HepG2 (cell line): ENCODE measurements around the gene ZNF780B. TPM values are rescaled to one million over a fixed set of nuclear protein-coding genes. Genes with fewer than 3 reads are reported as not detected.

Experiments used
- ARNT2 ChIP-seq: sonication (generic); formaldehyde crosslinking; IDR thresholded peaks from 2 replicates; pipeline ENCODE4 v1.8.0; 2022; ENCODE audit warnings: mild to moderate bottlenecking, low read depth, missing genetic modification reagents, moderate library complexity
- ELF1 ChIP-seq: sonication (generic); formaldehyde crosslinking; IDR thresholded peaks from 2 replicates; pipeline ENCODE4 v1.4.0; 2020; ENCODE audit warnings: missing genetic modification reagents
- EP300 ChIP-seq, 3 experiments: sonication (generic) in 1 of 3; formaldehyde crosslinking in 1 of 3; IDR thresholded peaks; 2 replicates each; pipeline versions ENCODE4 v1.5.1 to v1.6.1; 2011 to 2020; ENCODE audit warnings: low read depth in 2 of 3, low read length in 2 of 3, borderline replicate concordance in 1 of 3, improper control_type of control experiment in 1 of 3, mild to moderate bottlenecking in 1 of 3, missing genetic modification reagents in 1 of 3, moderate library complexity in 1 of 3
- GLI4 ChIP-seq: sonication (generic); formaldehyde crosslinking; IDR thresholded peaks from 2 replicates; pipeline ENCODE4 v1.5.1; 2020; ENCODE audit warnings: missing genetic modification reagents, mild to moderate bottlenecking, moderate library complexity, borderline replicate concordance
- KDM3A ChIP-seq: IDR thresholded peaks from 2 replicates; pipeline ENCODE4 v1.6.1; 2018; ENCODE audit warnings: low read depth, missing compliant biosample characterization
- KDM5B ChIP-seq: sonication (generic); formaldehyde crosslinking; IDR thresholded peaks from 2 replicates; pipeline ENCODE4 v1.4.0; 2020; ENCODE audit warnings: missing genetic modification reagents, mild to moderate bottlenecking, borderline replicate concordance
- KDM6A ChIP-seq: IDR thresholded peaks from 2 replicates; pipeline ENCODE4 v1.6.1; 2016; ENCODE audit warnings: low read depth
- PRPF4 ChIP-seq: fragments of 200-400 bp; formaldehyde crosslinking; IDR thresholded peaks from 2 replicates; pipeline ENCODE4 v1.6.1; 2016; ENCODE audit warnings: low read length, low read depth; ENCODE audit not compliant: poor library complexity, severe bottlenecking
- RFX1 ChIP-seq: fragments of 450-650 bp; IDR thresholded peaks from 2 replicates; pipeline ENCODE4 v1.6.1; 2017
- SMYD3 ChIP-seq: sonication (generic); formaldehyde crosslinking; IDR thresholded peaks from 2 replicates; pipeline ENCODE4 v1.8.1; 2023; ENCODE audit warnings: mild to moderate bottlenecking, missing genetic modification reagents
- TBX3 ChIP-seq: fragments of 450-650 bp; IDR thresholded peaks from 2 replicates; pipeline ENCODE4 v1.6.1; 2017; ENCODE audit warnings: antibody characterized with exemption, mild to moderate bottlenecking, inconsistent platforms, borderline replicate concordance
- U2AF1 ChIP-seq: fragments of 200-400 bp; formaldehyde crosslinking; optimal IDR thresholded peaks from 2 replicates; pipeline ENCODE3; 2017; ENCODE audit warnings: mild to moderate bottlenecking, low read depth, low read length
- ZKSCAN5 ChIP-seq: sonication (generic); formaldehyde crosslinking; IDR thresholded peaks from 2 replicates; pipeline ENCODE4 v1.5.1; 2020; ENCODE audit warnings: mild to moderate bottlenecking, missing genetic modification reagents
- ZNF124 ChIP-seq: sonication (generic); formaldehyde crosslinking; IDR thresholded peaks from 2 replicates; pipeline ENCODE4 v1.4.0; 2020; ENCODE audit warnings: missing genetic modification reagents
- ZNF557 ChIP-seq: sonication (generic); formaldehyde crosslinking; IDR thresholded peaks from 2 replicates; pipeline ENCODE4 v1.4.0; 2020; ENCODE audit warnings: missing genetic modification reagents
- ZNF777 ChIP-seq: sonication (generic); formaldehyde crosslinking; IDR thresholded peaks from 2 replicates; pipeline ENCODE4 v1.4.0; 2020; ENCODE audit warnings: missing genetic modification reagents
- ZSCAN31 ChIP-seq: sonication (generic); formaldehyde crosslinking; IDR thresholded peaks from 2 replicates; pipeline ENCODE4 v1.5.0; 2020; ENCODE audit warnings: low read depth, mild to moderate bottlenecking, missing genetic modification reagents
- polyA plus RNA-seq, 8 experiments: library from polyadenylated mRNA; depleted of rRNA in 3 of 8; stranded (reverse) in 7 of 8; unstranded in 1 of 8; fragments of >200 nt; fragmentation: Illumina TruSeq in 4 of 8; extraction: Trizol in 4 of 8; gene quantifications; 2 replicates each; pipeline versions ENCODE4 v1.2.1 to v1.2.3, GENCODE V29; 2011 to 2016; ENCODE audit warnings: low read depth in 4 of 8, missing spikeins in 1 of 8, mixed read lengths in 1 of 8; ENCODE audit not compliant: insufficient read depth in 1 of 8
- total RNA-seq, 5 experiments: library from RNA; depleted of rRNA; stranded (reverse); fragments of >200 nt; fragmentation: Illumina TruSeq; extraction: Trizol; gene quantifications; 2 replicates each; pipeline ENCODE4 v1.2.3, GENCODE V29; 2016; ENCODE audit warnings: low read depth in 1 of 5
- TF ChIP-seq, protein P1 (sequence below): IDR thresholded peaks from 2 replicates; pipeline ENCODE4 v1.6.1; 2016; ENCODE audit warnings: missing genetic modification reagents, missing compliant biosample characterization
- TF ChIP-seq, protein P2 (sequence below): sonication (generic); formaldehyde crosslinking; IDR thresholded peaks from 2 replicates; pipeline ENCODE4 v1.9.0; 2022; ENCODE audit warnings: missing genetic modification reagents, mild to moderate bottlenecking, borderline replicate concordance
- TF ChIP-seq, protein P3 (sequence below): sonication (generic); formaldehyde crosslinking; IDR thresholded peaks from 2 replicates; pipeline ENCODE4 v1.8.1; 2023; ENCODE audit warnings: mild to moderate bottlenecking, missing genetic modification reagents
- TF ChIP-seq, protein P4 (sequence below): IDR thresholded peaks from 2 replicates; pipeline ENCODE4 v1.6.1; 2018; ENCODE audit warnings: missing genetic modification reagents, mild to moderate bottlenecking, missing compliant biosample characterization
- TF ChIP-seq, protein P5 (sequence below): sonication (generic); formaldehyde crosslinking; IDR thresholded peaks from 2 replicates; pipeline ENCODE4 v1.5.0; 2020; ENCODE audit warnings: missing genetic modification reagents

Gene ZNF780B
- total and polyA plus RNA-seq, 2 of the 13 experiments (the other 11 are each of a cell fraction or from before 2014, with no cell fraction given): 6.6 to 21.9 TPM

DNA sequence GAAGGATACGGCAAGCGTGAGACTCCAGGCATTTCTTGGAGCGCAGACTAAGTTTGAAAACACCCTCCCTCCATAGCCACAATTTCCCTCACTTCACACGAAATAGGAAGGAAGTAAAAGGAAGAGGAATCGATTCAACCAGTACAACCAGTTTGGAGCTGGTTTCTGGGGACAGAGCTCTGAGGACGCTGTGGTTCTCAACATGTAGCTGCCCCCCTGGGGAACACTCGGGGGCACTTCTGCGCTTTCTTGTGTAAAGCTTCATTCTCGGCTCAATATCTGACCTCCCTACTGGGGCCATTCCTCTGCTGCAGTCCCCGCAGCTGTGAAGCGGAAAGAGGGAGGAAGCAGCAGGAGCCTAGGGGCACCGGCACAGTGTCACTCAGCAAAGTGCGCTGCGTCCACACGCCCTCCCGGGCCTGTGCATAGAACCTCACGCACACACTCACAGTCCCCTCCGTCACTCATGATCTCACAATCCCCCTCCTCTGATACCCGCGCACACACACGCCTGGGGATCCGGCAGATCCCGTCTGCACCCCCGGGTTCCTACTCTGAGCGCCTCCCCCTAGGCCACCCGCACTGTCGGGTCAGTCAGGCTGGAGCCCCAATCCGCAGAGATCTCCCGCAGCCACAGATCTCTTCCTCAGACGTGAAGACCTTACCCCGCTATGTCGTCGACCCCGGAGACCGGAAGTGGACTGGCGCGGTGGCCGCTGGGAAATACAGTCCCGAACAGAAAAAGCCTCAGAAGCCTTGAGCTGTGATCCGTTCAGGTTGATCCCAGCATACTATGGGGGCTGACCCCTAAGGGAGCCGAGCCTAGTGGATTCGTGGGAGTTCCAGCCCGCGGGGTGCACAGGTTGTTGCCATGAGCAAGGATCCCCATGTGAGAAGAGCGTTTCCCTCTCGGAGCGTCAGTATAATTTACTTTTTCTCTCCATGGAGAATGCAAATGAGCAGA lies 34.5 kb upstream of the ZNF780B start, which contains the start of gene ZNF780A (continued):
- peak; percentile 87; the same call in 1 of the 2 replicates for TF ChIP-seq KDM5B
- 0 out of 2 replicates have a peak, but pooled peaks have one; percentile 31 for TF ChIP-seq ZSCAN31
- no peak for TF ChIP-seq RFX1
- peak; percentile 84; the same call in 1 of the 2 replicates for TF ChIP-seq ARNT2 (CRISPR knock-in tag)
- TF ChIP-seq SMYD3 (CRISPR knock-in tag): 0 out of 2 replicates have a peak, but pooled peaks have one; percentile 69
- TF ChIP-seq TBX3: peak; percentile 57; the same call in 1 of the 2 replicates
- TF ChIP-seq, protein P1, sequence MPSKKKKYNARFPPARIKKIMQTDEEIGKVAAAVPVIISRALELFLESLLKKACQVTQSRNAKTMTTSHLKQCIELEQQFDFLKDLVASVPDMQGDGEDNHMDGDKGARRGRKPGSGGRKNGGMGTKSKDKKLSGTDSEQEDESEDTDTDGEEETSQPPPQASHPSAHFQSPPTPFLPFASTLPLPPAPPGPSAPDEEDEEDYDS (CRISPR knock-in tag): peak; percentile 94
- TF ChIP-seq ZKSCAN5: no peak
- TF ChIP-seq EP300 (IDR thresholded peaks at IDR 0.05; ENCODE audit: low read depth in 2 of 2, low read length in 2 of 2): no peak
- peak; percentile 54 for TF ChIP-seq EP300 (CRISPR knock-in tag; IDR thresholded peaks at IDR 0.05; ENCODE audit: borderline replicate concordance)
- peak; percentile 94 for TF ChIP-seq ELF1 (CRISPR knock-in tag)
- TF ChIP-seq, protein P2, sequence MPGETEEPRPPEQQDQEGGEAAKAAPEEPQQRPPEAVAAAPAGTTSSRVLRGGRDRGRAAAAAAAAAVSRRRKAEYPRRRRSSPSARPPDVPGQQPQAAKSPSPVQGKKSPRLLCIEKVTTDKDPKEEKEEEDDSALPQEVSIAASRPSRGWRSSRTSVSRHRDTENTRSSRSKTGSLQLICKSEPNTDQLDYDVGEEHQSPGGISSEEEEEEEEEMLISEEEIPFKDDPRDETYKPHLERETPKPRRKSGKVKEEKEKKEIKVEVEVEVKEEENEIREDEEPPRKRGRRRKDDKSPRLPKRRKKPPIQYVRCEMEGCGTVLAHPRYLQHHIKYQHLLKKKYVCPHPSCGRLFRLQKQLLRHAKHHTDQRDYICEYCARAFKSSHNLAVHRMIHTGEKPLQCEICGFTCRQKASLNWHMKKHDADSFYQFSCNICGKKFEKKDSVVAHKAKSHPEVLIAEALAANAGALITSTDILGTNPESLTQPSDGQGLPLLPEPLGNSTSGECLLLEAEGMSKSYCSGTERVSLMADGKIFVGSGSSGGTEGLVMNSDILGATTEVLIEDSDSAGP: peak; percentile 57; the same call in 1 of the 2 replicates
- TF ChIP-seq, protein P3, sequence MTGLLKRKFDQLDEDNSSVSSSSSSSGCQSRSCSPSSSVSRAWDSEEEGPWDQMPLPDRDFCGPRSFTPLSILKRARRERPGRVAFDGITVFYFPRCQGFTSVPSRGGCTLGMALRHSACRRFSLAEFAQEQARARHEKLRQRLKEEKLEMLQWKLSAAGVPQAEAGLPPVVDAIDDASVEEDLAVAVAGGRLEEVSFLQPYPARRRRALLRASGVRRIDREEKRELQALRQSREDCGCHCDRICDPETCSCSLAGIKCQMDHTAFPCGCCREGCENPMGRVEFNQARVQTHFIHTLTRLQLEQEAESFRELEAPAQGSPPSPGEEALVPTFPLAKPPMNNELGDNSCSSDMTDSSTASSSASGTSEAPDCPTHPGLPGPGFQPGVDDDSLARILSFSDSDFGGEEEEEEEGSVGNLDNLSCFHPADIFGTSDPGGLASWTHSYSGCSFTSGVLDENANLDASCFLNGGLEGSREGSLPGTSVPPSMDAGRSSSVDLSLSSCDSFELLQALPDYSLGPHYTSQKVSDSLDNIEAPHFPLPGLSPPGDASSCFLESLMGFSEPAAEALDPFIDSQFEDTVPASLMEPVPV (CRISPR knock-in tag): no peak
- TF ChIP-seq, protein P4, sequence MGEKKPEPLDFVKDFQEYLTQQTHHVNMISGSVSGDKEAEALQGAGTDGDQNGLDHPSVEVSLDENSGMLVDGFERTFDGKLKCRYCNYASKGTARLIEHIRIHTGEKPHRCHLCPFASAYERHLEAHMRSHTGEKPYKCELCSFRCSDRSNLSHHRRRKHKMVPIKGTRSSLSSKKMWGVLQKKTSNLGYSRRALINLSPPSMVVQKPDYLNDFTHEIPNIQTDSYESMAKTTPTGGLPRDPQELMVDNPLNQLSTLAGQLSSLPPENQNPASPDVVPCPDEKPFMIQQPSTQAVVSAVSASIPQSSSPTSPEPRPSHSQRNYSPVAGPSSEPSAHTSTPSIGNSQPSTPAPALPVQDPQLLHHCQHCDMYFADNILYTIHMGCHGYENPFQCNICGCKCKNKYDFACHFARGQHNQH: peak; percentile 80; the same call in 1 of the 2 replicates
- TF ChIP-seq ZNF557 (CRISPR knock-in tag): no peak
- peak; percentile 71 for TF ChIP-seq U2AF1
- TF ChIP-seq KDM3A (CRISPR knock-in tag): peak; percentile 50; the same call in 1 of the 2 replicates
- TF ChIP-seq ZNF777 (CRISPR knock-in tag): peak; percentile 84; the same call in 1 of the 2 replicates
- TF ChIP-seq KDM6A (CRISPR knock-in tag): 0 out of 2 replicates have a peak, but pooled peaks have one; percentile 24
- TF ChIP-seq PRPF4: no peak
- peak; percentile 74; the same call in 1 of the 2 replicates for TF ChIP-seq GLI4 (CRISPR knock-in tag)
- TF ChIP-seq ZNF124 (CRISPR knock-in tag): peak; percentile 53
- TF ChIP-seq, protein P5, sequence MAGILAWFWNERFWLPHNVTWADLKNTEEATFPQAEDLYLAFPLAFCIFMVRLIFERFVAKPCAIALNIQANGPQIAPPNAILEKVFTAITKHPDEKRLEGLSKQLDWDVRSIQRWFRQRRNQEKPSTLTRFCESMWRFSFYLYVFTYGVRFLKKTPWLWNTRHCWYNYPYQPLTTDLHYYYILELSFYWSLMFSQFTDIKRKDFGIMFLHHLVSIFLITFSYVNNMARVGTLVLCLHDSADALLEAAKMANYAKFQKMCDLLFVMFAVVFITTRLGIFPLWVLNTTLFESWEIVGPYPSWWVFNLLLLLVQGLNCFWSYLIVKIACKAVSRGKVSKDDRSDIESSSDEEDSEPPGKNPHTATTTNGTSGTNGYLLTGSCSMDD (CRISPR knock-in tag): no peak
